ENCODE results near the gene PRPF40A. TPM values are rescaled to one million over a fixed set of nuclear protein-coding genes. Genes with fewer than 3 reads are reported as not detected.
"Not testable (repeated sequence)": the region's sequence is repeated elsewhere in the genome, so short reads cannot be mapped to it uniquely, and the experiment has no call there.

The PRPF40A gene
- total and polyA plus RNA-seq, 5 donors from 2014 or later, result 115 to 142 (median 118) TPM

- no peaks in the 10 kb centered on the region for H3K27me3 Mint-ChIP-seq
- Histone ChIP-seq H3K36me3 (ENCODE audit: control insufficient read depth, insufficient read depth, low read length) (peaks cover 33% of the 10 kb centered on the region), H3K27me3 (ENCODE audit: control insufficient read depth, insufficient read depth, low read length) (no peaks in the 10 kb centered on the region), H3K4me1 (ENCODE audit: control insufficient read depth, insufficient read depth, low read length, poor library complexity, severe bottlenecking) (no peaks in the 10 kb centered on the region), H3K9me3 (ENCODE audit: control insufficient read depth in 2 of 2, low read length in 2 of 2) (no peaks in the 10 kb centered on the region), H3K4me3 (ENCODE audit: low read depth, low read length) (no peak overlapping the region), H3K27ac (ENCODE audit: insufficient read depth, low read length, poor library complexity, severe bottlenecking) (no peak overlapping the region)
- ATAC-seq (ENCODE audit: low read depth in 2 of 2) (no peak), DNase-seq (no peak)
- H3K36me3 Mint-ChIP-seq, result peaks cover 45% of the 10 kb centered on the region
- no peak overlapping the region for H3K4me3 Mint-ChIP-seq
- H3K9me3 Mint-ChIP-seq, result peaks cover 0 to 2% (median 0%) of the 10 kb centered on the region in 7 donors
- H3K27ac Mint-ChIP-seq, result no peak overlapping the region
- H3K4me1 Mint-ChIP-seq, result peaks cover 8 to 20% (median 12%) of the 10 kb centered on the region in 4 donors
Observed at GRCh38 chr2:152755029-152755428, 37.8 kb upstream of the PRPF40A start.

GRCh38 chr2:152747751-152748150 lies 30.5 kb upstream of the PRPF40A start:
- H3K4me3 ChIP-seq (ENCODE audit: low read depth, low read length); H3K27me3 Mint-ChIP-seq; H3K27ac ChIP-seq (ENCODE audit: insufficient read depth, low read length, poor library complexity, severe bottlenecking); H3K9me3 ChIP-seq (ENCODE audit: control insufficient read depth in 2 of 2, low read length in 2 of 2); H3K4me1 ChIP-seq (ENCODE audit: control insufficient read depth, insufficient read depth, low read length, poor library complexity, severe bottlenecking); H3K4me3 Mint-ChIP-seq; DNase-seq; H3K9me3 Mint-ChIP-seq; ATAC-seq (ENCODE audit: low read depth in 2 of 2); H3K27me3 ChIP-seq (ENCODE audit: control insufficient read depth, insufficient read depth, low read length): not testable (repeated sequence)
- H3K4me1 Mint-ChIP-seq, result peaks cover 10 to 30% (median 19%) of the 10 kb centered on the region in 4 donors
- H3K36me3 ChIP-seq (ENCODE audit: control insufficient read depth, insufficient read depth, low read length), result peaks cover 18% of the 10 kb centered on the region
- peaks cover 24% of the 10 kb centered on the region for H3K36me3 Mint-ChIP-seq
- H3K27ac Mint-ChIP-seq, result peak overlapping the region in 1 of 3 donors; percentile 71

GRCh38 chr2:152743002-152743401 lies 25.7 kb upstream of the PRPF40A start:
- no peaks in the 10 kb centered on the region for H3K27me3 Mint-ChIP-seq
- Histone ChIP-seq H3K9me3 (ENCODE audit: control insufficient read depth in 2 of 2, low read length in 2 of 2) (no peaks in the 10 kb centered on the region), H3K27ac (ENCODE audit: insufficient read depth, low read length, poor library complexity, severe bottlenecking) (no peak overlapping the region), H3K27me3 (ENCODE audit: control insufficient read depth, insufficient read depth, low read length) (no peaks in the 10 kb centered on the region), H3K4me1 (ENCODE audit: control insufficient read depth, insufficient read depth, low read length, poor library complexity, severe bottlenecking) (no peaks in the 10 kb centered on the region), H3K4me3 (ENCODE audit: low read depth, low read length) (no peak overlapping the region), H3K36me3 (ENCODE audit: control insufficient read depth, insufficient read depth, low read length) (peaks cover 12% of the 10 kb centered on the region)
- DNase-seq (peak in 1 of 3 donors; percentile 14), ATAC-seq (ENCODE audit: low read depth in 2 of 2) (peak in 1 of 2 donors; percentile 37)
- no peak overlapping the region for H3K4me3 Mint-ChIP-seq
- peaks cover 4 to 14% (median 12%) of the 10 kb centered on the region in 4 donors for H3K4me1 Mint-ChIP-seq
- peaks cover 0 to 1% (median 0%) of the 10 kb centered on the region in 7 donors for H3K9me3 Mint-ChIP-seq
- H3K36me3 Mint-ChIP-seq, result peaks cover 19% of the 10 kb centered on the region
- no peak overlapping the region for H3K27ac Mint-ChIP-seq

- Mint-ChIP-seq H3K9me3 (peaks cover 0 to 1% (median 0%) of the 10 kb centered on the region in 7 donors), H3K4me1 (peaks cover 4 to 21% (median 11%) of the 10 kb centered on the region in 4 donors), H3K36me3 (peaks cover 29% of the 10 kb centered on the region), H3K27ac (no peak overlapping the region), H3K27me3 (no peaks in the 10 kb centered on the region), H3K4me3 (no peak overlapping the region)
- peak; percentile 69 to 83 for ATAC-seq (ENCODE audit: low read depth in 2 of 2)
- peak in 2 of 3 donors; percentile 64 to 78 for DNase-seq
- Histone ChIP-seq H3K4me3 (ENCODE audit: low read depth, low read length) (no peak overlapping the region), H3K4me1 (ENCODE audit: control insufficient read depth, insufficient read depth, low read length, poor library complexity, severe bottlenecking) (no peaks in the 10 kb centered on the region), H3K27me3 (ENCODE audit: control insufficient read depth, insufficient read depth, low read length) (no peaks in the 10 kb centered on the region), H3K27ac (ENCODE audit: insufficient read depth, low read length, poor library complexity, severe bottlenecking) (no peak overlapping the region), H3K36me3 (ENCODE audit: control insufficient read depth, insufficient read depth, low read length) (peaks cover 22% of the 10 kb centered on the region), H3K9me3 (ENCODE audit: control insufficient read depth in 2 of 2, low read length in 2 of 2) (no peaks in the 10 kb centered on the region)
Observed at GRCh38 chr2:152740743-152741328, 23.6 kb upstream of the PRPF40A start.

- Mint-ChIP-seq H3K4me1 (peaks cover 0 to 21% (median 10%) of the 10 kb centered on the region in 4 donors), H3K36me3 (peaks cover 32% of the 10 kb centered on the region)
- DNase-seq; H3K27ac Mint-ChIP-seq; H3K9me3 ChIP-seq (ENCODE audit: control insufficient read depth in 2 of 2, low read length in 2 of 2); ATAC-seq (ENCODE audit: low read depth in 2 of 2); H3K27me3 ChIP-seq (ENCODE audit: control insufficient read depth, insufficient read depth, low read length); H3K9me3 Mint-ChIP-seq; H3K27me3 Mint-ChIP-seq; H3K4me3 ChIP-seq (ENCODE audit: low read depth, low read length); H3K27ac ChIP-seq (ENCODE audit: insufficient read depth, low read length, poor library complexity, severe bottlenecking); H3K4me3 Mint-ChIP-seq; H3K4me1 ChIP-seq (ENCODE audit: control insufficient read depth, insufficient read depth, low read length, poor library complexity, severe bottlenecking): not testable (repeated sequence)
- H3K36me3 ChIP-seq (ENCODE audit: control insufficient read depth, insufficient read depth, low read length), result peaks cover 25% of the 10 kb centered on the region
Observed at GRCh38 chr2:152739705-152740104, 22.4 kb upstream of the PRPF40A start.

- Histone ChIP-seq H3K27me3 (ENCODE audit: control insufficient read depth, insufficient read depth, low read length) (no peaks in the 10 kb centered on the region), H3K27ac (ENCODE audit: insufficient read depth, low read length, poor library complexity, severe bottlenecking) (no peak overlapping the region), H3K4me3 (ENCODE audit: low read depth, low read length) (no peak overlapping the region), H3K4me1 (ENCODE audit: control insufficient read depth, insufficient read depth, low read length, poor library complexity, severe bottlenecking) (no peaks in the 10 kb centered on the region), H3K9me3 (ENCODE audit: control insufficient read depth in 2 of 2, low read length in 2 of 2) (no peaks in the 10 kb centered on the region), H3K36me3 (ENCODE audit: control insufficient read depth, insufficient read depth, low read length) (peaks cover 25% of the 10 kb centered on the region)
- DNase-seq (no peak), ATAC-seq (ENCODE audit: low read depth in 2 of 2) (no peak)
- no peak overlapping the region for H3K27ac Mint-ChIP-seq
- peaks cover 32% of the 10 kb centered on the region for H3K36me3 Mint-ChIP-seq
- no peak overlapping the region for H3K4me3 Mint-ChIP-seq
- H3K27me3 Mint-ChIP-seq, result no peaks in the 10 kb centered on the region
- H3K4me1 Mint-ChIP-seq, result peaks cover 7 to 29% (median 14%) of the 10 kb centered on the region in 4 donors
- peaks cover 0 to 1% (median 0%) of the 10 kb centered on the region in 7 donors for H3K9me3 Mint-ChIP-seq
Observed at GRCh38 chr2:152738438-152738837, 21.2 kb upstream of the PRPF40A start.

- not testable (repeated sequence) for H3K4me3 ChIP-seq (ENCODE audit: low read depth, low read length); H3K9me3 ChIP-seq (ENCODE audit: control insufficient read depth in 2 of 2, low read length in 2 of 2); H3K27ac ChIP-seq (ENCODE audit: insufficient read depth, low read length, poor library complexity, severe bottlenecking); H3K4me3 Mint-ChIP-seq; H3K27me3 Mint-ChIP-seq; H3K9me3 Mint-ChIP-seq; H3K27ac Mint-ChIP-seq; ATAC-seq (ENCODE audit: low read depth in 2 of 2); H3K27me3 ChIP-seq (ENCODE audit: control insufficient read depth, insufficient read depth, low read length); H3K4me1 ChIP-seq (ENCODE audit: control insufficient read depth, insufficient read depth, low read length, poor library complexity, severe bottlenecking); DNase-seq
- H3K36me3 ChIP-seq (ENCODE audit: control insufficient read depth, insufficient read depth, low read length), result peaks cover 27% of the 10 kb centered on the region
- Mint-ChIP-seq H3K36me3 (peaks cover 32% of the 10 kb centered on the region), H3K4me1 (peaks cover 10 to 27% (median 16%) of the 10 kb centered on the region in 4 donors)
Observed at GRCh38 chr2:152737509-152737908, 20.2 kb upstream of the PRPF40A start.

All from CD4-positive, CD25-positive, alpha-beta regulatory T cell (primary cell).